Retina (tissue), 1 donor: ENCODE results near the gene PDXDC1.
"Not testable (repeated sequence)": the region's sequence is repeated elsewhere in the genome, so short reads cannot be mapped to it uniquely, and the experiment has no call there.

Source experiments
- DNase-seq: peaks from one replicate; pipeline ENCODE4 v3.0.0-alpha.2; 2016

PDXDC1 gene

GRCh38 chr16:15135483-15136360, 160.9 kb downstream of the PDXDC1 start:
- DNase-seq, result not testable (repeated sequence)

DNA sequence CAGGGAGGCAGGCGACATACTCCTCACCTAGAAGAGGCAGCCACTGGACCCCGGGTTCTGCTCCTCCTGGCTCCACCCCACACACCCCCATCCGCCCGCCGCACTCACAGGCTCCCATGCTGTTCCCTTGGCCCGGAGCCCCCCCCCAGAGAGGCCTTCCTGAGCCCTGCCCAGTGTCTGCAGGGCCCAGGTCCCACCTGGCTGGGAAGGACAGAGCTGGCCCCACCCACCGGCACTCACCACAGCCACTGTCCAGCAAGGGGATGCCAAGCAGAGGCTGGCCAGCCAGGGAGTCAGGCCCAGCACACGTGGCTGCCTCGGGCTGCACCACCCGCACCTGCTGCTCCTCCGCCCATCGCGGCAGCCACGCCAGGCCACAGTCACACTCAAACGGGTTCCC, 162.7 kb downstream of the PDXDC1 start:
- DNase-seq, result not testable (repeated sequence)

DNA sequence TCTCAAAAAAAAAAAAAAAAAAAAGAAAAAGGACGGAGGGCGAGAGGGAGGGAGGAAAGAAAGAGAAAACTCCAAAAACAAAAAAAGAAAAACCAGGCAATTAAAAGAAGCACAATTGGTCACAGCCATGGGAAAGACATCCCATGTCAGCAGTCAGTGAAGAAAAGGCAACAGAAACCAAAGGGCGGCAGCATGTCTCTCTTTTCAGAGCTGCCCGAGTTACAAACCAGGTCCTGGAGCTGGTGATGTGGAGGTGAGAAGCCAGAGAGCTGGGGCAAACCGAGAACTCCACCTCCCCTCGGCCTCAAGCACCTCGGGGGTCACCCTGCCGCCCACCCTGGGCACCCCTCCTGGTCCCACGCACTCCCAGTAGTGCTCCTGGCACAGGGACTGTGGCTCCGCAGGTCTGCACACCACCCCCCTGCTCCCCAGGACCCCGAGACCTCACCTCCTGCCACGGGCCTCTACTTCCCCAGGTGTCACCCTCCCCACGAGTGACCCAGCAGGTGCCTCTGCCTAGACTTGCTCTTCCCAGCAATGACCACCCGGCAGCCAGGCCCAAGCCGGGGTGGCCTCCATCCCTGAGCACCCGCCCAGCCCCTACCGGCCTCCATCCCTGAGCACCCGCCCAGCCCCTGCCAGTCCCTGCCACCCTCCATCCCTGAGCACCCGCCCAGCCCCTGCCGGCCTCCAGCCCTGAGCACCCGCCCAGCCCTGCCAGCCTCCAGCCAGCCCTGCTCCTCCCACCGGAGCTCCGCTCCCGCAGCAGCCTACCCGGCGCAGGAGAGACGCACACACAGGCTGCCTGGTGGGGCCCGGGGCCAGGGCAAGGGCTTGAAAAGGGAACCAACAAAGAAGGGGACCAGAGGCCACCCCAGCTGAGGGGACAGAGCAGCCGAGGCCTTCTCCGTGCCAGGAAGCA, 165.9 kb downstream of the PDXDC1 start:
- DNase-seq, result not testable (repeated sequence)

GRCh38 chr16:15141586-15141985, 166.8 kb downstream of the PDXDC1 start:
- DNase-seq, result no peak

- not testable (repeated sequence) for DNase-seq
Observed at GRCh38 chr16:15142107-15142890, 167.5 kb downstream of the PDXDC1 start.

DNA sequence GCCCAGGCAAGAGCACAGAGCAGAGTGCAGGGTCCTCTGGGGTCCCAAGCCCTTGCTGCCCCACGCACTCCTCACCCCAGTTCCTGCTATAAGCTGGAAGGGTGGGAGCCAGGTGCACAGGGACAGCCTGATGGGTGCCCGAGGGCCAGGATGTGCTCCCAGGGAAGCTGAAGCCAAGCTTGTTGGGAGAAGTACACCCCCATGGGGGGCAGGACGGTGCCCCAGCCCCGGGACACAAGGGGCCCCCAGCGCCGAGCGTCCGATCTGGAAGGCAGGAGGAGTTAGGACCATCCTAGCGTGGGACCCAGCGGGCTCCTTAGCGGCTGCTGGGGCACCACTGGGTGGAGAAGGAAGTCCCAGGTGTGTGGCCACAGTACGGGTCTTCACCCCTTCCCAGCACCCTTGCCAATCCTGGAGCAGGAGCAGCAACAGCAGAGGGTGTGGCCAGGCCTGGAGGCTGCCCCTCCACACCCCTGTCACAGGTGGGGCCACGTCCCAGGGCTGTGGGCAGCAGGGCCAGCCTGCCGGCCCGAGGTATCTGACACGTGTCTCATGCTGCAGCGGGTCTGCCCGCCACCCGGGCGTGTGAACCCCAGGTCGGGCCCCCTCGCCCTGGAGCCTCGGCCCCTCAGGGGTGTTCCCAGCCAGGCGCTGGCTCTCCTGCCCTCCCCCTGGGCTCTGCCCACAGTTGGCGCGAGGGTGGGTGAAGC, 168.2 kb downstream of the PDXDC1 start:
- DNase-seq, result not testable (repeated sequence)

DNA sequence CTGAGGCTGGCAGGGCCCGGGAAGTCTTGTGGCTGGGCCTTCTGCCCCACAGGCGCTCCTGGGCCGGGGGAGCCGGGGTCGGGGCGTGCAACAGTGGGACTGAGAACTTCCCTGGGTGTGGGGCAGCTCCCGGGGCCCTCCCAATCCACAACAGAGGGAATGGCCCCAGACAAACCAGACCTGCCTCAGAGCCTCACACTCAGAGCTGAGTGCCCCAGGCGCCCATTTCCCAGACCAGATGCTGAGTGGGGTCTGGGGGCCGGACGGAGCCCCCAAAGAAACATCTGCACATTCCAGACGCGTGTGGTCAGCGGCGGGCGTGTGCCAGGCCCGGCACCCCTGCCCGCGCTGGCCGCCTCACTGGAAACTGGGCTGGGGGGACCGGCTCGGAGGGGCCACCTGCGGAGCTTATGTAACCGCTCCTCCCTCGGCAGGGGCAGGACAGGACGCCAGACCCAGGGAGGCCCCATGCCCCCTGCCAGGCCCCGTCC, 168.8 kb downstream of the PDXDC1 start:
- DNase-seq, result peak; percentile 38

GRCh38 chr16:15144092-15144631, 169.3 kb downstream of the PDXDC1 start:
- peak; percentile 63 for DNase-seq

DNA sequence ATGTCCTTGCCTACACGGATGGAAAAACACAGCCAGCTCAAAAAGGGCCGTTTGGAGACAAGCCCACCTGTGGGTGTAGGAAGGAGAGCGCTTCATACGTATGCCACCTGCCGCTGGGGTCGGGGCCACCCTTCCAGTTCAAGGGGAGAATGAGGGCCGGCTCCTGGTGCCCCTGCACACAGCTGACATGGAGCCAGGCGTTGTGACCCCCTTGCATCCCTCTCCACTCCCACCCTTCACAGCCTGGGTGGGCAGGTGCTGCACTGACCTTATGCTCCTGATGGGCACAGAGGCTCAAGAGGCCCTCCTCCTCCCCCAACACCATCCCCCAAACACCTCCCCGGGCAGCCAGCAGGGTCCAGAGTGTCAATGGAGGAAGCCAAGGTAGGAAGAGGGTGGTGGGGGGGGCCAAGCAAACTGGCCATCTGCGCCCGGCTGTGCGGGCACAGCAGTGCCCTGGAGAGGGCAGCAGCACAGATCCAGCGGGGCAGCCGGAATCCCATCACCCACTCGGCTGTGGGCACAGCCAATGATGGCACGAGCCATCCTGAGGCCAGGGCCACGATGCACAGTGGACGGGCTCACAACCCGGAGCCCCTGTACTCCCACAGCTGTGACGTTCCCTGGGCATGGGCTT, 170.1 kb downstream of the PDXDC1 start:
- peak; percentile 43 for DNase-seq

- peak; percentile 7 for DNase-seq
Observed at GRCh38 chr16:15145418-15146263, 170.8 kb downstream of the PDXDC1 start.

- DNase-seq, result not testable (repeated sequence)
Observed at GRCh38 chr16:15146264-15146662, 171.4 kb downstream of the PDXDC1 start.

- peak; percentile 7 for DNase-seq
Observed at GRCh38 chr16:15148831-15149230, 174.0 kb downstream of the PDXDC1 start.

GRCh38 chr16:15149260-15149659, 174.4 kb downstream of the PDXDC1 start:
- DNase-seq, result not testable (repeated sequence)

GRCh38 chr16:15154005-15154404, 179.2 kb downstream of the PDXDC1 start:
- peak; percentile 53 for DNase-seq

DNA sequence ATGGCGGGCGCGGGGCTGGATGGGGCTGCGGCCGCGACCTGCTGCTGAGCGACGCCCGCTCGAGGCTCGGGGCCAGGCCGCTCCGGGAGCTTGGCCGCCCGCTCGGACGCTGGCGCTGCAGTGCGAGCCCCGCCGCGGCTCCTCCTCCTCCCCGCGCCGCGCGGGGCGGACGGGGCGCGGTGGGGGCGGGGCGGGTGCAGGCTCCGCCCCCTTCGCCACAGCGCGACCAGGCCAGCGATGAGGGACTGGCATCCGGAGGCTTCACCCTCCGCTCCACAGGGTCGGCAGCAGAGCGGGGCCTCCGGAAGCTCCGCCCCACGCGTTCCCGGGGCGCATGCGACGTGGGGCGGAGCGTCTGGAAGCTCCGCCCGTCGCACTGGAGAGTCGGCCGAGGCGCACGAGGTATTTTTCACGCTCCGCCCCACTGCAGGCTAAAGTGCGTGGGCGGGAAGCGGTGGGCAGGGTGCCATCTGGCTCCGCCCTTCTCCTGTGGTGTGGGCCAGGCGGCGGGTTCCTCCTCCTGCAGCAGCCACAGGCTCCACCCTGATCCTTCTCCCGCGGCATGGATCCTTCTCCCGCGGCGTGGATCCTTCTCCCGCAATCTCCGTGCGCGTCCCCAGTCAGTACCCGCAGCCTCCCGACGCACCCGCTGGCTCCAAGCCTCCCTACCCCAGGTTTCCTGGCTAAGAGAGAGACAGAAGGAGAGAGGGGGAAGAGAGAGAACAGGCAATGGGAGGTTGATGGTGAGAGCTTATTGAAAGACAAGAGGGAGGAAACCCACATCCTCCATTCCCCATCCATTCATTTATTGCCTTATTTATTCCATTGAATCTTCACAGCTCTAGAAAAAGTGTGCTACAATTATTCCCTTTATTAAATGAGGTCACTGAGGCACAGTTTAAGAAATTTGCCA, 180.1 kb downstream of the PDXDC1 start:
- peak; percentile 86 for DNase-seq

DNA sequence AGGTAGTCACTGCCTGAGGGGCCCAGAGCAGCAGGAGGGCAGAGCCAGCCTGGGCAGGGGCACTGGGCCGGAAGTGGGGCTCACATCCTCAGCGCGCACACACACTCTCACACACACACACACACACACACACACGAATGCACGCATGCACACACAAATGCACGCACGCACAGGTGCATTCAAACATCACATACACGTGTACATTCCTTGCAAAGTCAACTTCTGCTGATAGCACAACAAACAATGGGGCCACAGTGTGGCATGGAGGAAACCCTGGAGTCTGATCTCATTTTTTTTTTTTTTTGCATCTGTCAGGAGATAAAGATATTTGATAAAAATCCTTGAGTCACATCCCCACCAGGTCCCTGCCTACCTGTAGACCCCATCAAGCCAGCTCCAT, 182.8 kb downstream of the PDXDC1 start:
- DNase-seq, result not testable (repeated sequence)

DNA sequence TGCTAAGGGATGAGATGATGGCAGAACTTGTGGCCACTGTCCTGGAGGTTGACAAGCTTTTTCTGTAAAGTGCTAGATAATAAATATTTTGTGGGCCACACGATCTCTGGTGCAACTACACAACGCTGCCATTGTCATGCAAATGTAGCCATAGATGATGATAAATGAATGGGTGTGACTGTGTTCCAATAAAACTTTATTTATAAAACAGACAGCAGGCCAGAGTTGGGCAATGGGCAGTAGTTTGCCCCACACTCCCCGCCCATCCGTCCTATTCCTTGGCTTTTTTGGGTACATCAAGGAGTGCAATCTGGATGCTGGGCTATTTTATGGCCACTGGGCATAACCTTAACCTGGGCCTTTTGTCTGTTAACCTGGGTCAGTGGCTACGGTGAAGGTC, 184.8 kb downstream of the PDXDC1 start:
- DNase-seq, result not testable (repeated sequence)

- not testable (repeated sequence) for DNase-seq
Observed at GRCh38 chr16:15160571-15160970, 185.7 kb downstream of the PDXDC1 start.

DNA sequence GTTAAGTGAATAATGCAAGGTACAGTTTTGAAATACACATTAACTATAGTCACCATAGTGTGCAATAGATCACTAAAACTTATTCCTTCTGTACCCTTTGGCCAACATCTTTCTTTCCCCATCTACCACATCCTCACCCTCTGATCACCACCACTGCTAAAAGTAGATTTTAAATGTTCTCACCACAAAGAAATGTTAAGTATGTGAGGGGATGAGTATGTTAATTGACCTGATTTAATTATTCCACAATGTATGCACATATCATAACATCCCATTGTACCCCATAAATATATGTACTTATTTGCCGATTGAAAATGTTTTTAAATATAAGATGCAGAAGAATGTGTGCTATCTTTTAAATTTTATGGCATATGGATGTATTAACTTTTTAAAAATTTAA, 188.2 kb downstream of the PDXDC1 start:
- not testable (repeated sequence) for DNase-seq
